ENCODE results near the gene HSD17B11. TPM values are rescaled to one million over a fixed set of nuclear protein-coding genes. Genes with fewer than 3 reads are reported as not detected.

HSD17B11 gene
- total RNA-seq, 1 experiment from 2014 or later = 47.4 TPM

GRCh38 chr4:87370068-87370467 is 20.9 kb downstream of the HSD17B11 start:
- no peaks in the 10 kb centered on the region for H3K9me3 ChIP-seq (ENCODE audit: control insufficient read depth in 1 of 2, insufficient read depth in 1 of 2, low read depth in 1 of 2, low read length in 2 of 2)
- ATAC-seq (no peak), DNase-seq (ENCODE audit: low read depth, low spot score) (no peak)
- H3K27me3 ChIP-seq (ENCODE audit: insufficient read depth, low read length) = no peaks in the 10 kb centered on the region
- intact Hi-C loops (cut with micrococcal nuclease) = no loop called here
- no peaks in the 10 kb centered on the region; the same call in 1 of the 2 replicates for H3K79me2 ChIP-seq (ENCODE audit: insufficient read depth, low read length)
- no peaks in the 10 kb centered on the region for H3K4me1 ChIP-seq (ENCODE audit: control insufficient read depth in 1 of 2, insufficient read depth in 2 of 2, low read length in 2 of 2)
- no peak overlapping the region for H3K4me2 ChIP-seq (ENCODE audit: low read length)
- ChIA-PET RAD21 (ENCODE audit: low non-redundant PET in 1 of 2, low total read pairs in 2 of 2, uncharacterized antibody in 2 of 2, unreplicated experiment in 2 of 2) (no interaction called here), CTCF (interaction anchor here (0.9 kb wide), 1 partner anchor 9 kb away, joined by 3 read pairs; no protein-coding TSS in a partner anchor), POLR2A (no interaction called here)
- H2AFZ ChIP-seq (ENCODE audit: low read depth, low read length, poor library complexity, severe bottlenecking) = no peak overlapping the region
- no peak overlapping the region for H3K4me3 ChIP-seq (replicated peaks in 1 of 2; ENCODE audit: low read depth in 1 of 2, low read length in 2 of 2)
- no TSS peak for BruUV-seq (replicated peaks)
- H4K20me1 ChIP-seq (ENCODE audit: insufficient read depth) = peaks cover 4% of the 10 kb centered on the region; the same call in 1 of the 2 replicates
- H3K9me2 ChIP-seq (ENCODE audit: insufficient read depth) = no peaks in the 10 kb centered on the region
- no peak overlapping the region for H3K9ac ChIP-seq (ENCODE audit: low read length)
- no peak overlapping the region for H3K27ac ChIP-seq (ENCODE audit: low read depth, low read length)
- no peak for TF ChIP-seq SP1 (IDR thresholded peaks at IDR 0.05; ENCODE audit: low read depth)
- no peak for TF ChIP-seq EGR1 (IDR thresholded peaks at IDR 0.05; ENCODE audit: low read depth)
- TF ChIP-seq ZFX (IDR thresholded peaks at IDR 0.05) = no peak
- no peak for TF ChIP-seq ZNF274 (IDR thresholded peaks at IDR 0.05; ENCODE audit: low read depth, low read length)
- H3K36me3 ChIP-seq (ENCODE audit: control insufficient read depth in 1 of 2, insufficient read depth in 2 of 2, low read length in 2 of 2) = peaks cover 20 to 22% of the 10 kb centered on the region in 2 experiments

- Histone ChIP-seq H3K27me3 (ENCODE audit: insufficient read depth, low read length) (no peaks in the 10 kb centered on the region), H3K9me2 (ENCODE audit: insufficient read depth) (no peaks in the 10 kb centered on the region), H3K4me1 (ENCODE audit: control insufficient read depth in 1 of 2, insufficient read depth in 2 of 2, low read length in 2 of 2) (no peaks in the 10 kb centered on the region), H3K27ac (ENCODE audit: low read depth, low read length) (no peak overlapping the region), H3K79me2 (ENCODE audit: insufficient read depth, low read length) (no peaks in the 10 kb centered on the region), H3K36me3 (ENCODE audit: control insufficient read depth in 1 of 2, insufficient read depth in 2 of 2, low read length in 2 of 2) (peaks cover 19 to 33% of the 10 kb centered on the region in 2 experiments), H3K4me3 (replicated peaks in 1 of 2; ENCODE audit: low read depth in 1 of 2, low read length in 2 of 2) (no peak overlapping the region), H3K9ac (ENCODE audit: low read length) (no peak overlapping the region), H4K20me1 (ENCODE audit: insufficient read depth) (no peaks in the 10 kb centered on the region), H2AFZ (ENCODE audit: low read depth, low read length, poor library complexity, severe bottlenecking) (no peak overlapping the region), H3K4me2 (ENCODE audit: low read length) (no peak overlapping the region), H3K9me3 (ENCODE audit: control insufficient read depth in 1 of 2, insufficient read depth in 1 of 2, low read depth in 1 of 2, low read length in 2 of 2) (no peaks in the 10 kb centered on the region)
- ChIA-PET POLR2A (no interaction called here), CTCF (no interaction called here), RAD21 (ENCODE audit: low non-redundant PET in 1 of 2, low total read pairs in 2 of 2, uncharacterized antibody in 2 of 2, unreplicated experiment in 2 of 2) (no interaction called here)
- no peak for DNase-seq (ENCODE audit: low read depth, low spot score)
- ATAC-seq = no peak
- BruUV-seq (replicated peaks) = no TSS peak
- intact Hi-C loops (cut with micrococcal nuclease) = loop anchor here (10.0 kb wide), 1 partner anchor 838 kb away; no protein-coding TSS in a partner anchor
- TF ChIP-seq MAX (IDR thresholded peaks at IDR 0.05) (no peak), POLR2AphosphoS5 (IDR thresholded peaks at IDR 0.05; ENCODE audit: low read depth, low read length) (no peak), SRF (IDR thresholded peaks at IDR 0.05; ENCODE audit: low read depth) (no peak)
Observed at GRCh38 chr4:87366521-87367162, 24.3 kb downstream of the HSD17B11 start.
